Karpas-422 (cell line): ENCODE measurements around the gene CTTNBP2NL. TPM values are rescaled to one million over a fixed set of nuclear protein-coding genes. Genes with fewer than 3 reads are reported as not detected.
"Not testable (repeated sequence)": the region's sequence is repeated elsewhere in the genome, so short reads cannot be mapped to it uniquely, and the experiment has no call there.

Source experiments
- DNase-seq: peaks from one replicate; pipeline ENCODE4 v3.0.0-alpha.2; 2015
- H2AFZ ChIP-seq: fragments of 200-600 bp; sonication (generic); 2 replicates; pipeline ENCODE4 v1.6.1; 2014; ENCODE audit warnings: antibody characterized with exemption, low read length, mixed read lengths
- H3K27ac ChIP-seq: fragments of 200-600 bp; sonication (generic); 2 replicates; pipeline ENCODE4 v1.5.1; 2014; ENCODE audit warnings: mild to moderate bottlenecking, low read length, moderate library complexity
- H3K27me3 ChIP-seq: fragments of 200-600 bp; sonication (generic); 2 replicates; pipeline ENCODE4 v1.6.1; 2014; ENCODE audit warnings: low read length, mixed read lengths
- H3K36me3 ChIP-seq: fragments of 200-600 bp; sonication (generic); 2 replicates; pipeline ENCODE4 v1.6.1; 2014; ENCODE audit warnings: low read length, mixed read lengths; ENCODE audit not compliant: insufficient read depth
- H3K4me1 ChIP-seq: fragments of 200-600 bp; sonication (generic); 2 replicates; pipeline ENCODE4 v1.6.1; 2014; ENCODE audit warnings: mild to moderate bottlenecking, low read length, mixed read lengths
- H3K4me2 ChIP-seq: fragments of 200-600 bp; sonication (generic); 2 replicates; pipeline ENCODE4 v1.6.1; 2014; ENCODE audit warnings: low read length, low read depth, mild to moderate bottlenecking; ENCODE audit not compliant: poor library complexity, severe bottlenecking
- H3K4me3 ChIP-seq: fragments of 200-600 bp; sonication (generic); 2 replicates; pipeline ENCODE4 v1.5.1; 2014; ENCODE audit warnings: mild to moderate bottlenecking, antibody characterized with exemption, low read length, mixed read lengths
- H3K79me2 ChIP-seq: fragments of 200-600 bp; sonication (generic); 2 replicates; pipeline ENCODE4 v1.6.1; 2014; ENCODE audit warnings: mild to moderate bottlenecking, low read length, mixed read lengths
- H3K9ac ChIP-seq: fragments of 200-600 bp; sonication (generic); 2 replicates; pipeline ENCODE4 v1.6.0; 2014; ENCODE audit warnings: low read length
- H3K9me2 ChIP-seq: fragments of 200-600 bp; sonication (generic), shearing (Covaris generic); replicated peaks from 2 replicates; pipeline ENCODE4 v1.6.0; 2014; ENCODE audit warnings: mild to moderate bottlenecking, low read length, moderate library complexity; ENCODE audit not compliant: insufficient read depth
- H3K9me3 ChIP-seq: fragments of 300-700, 200-600 bp; sonication (generic); 2 replicates; pipeline ENCODE4 v1.6.1; 2014; ENCODE audit warnings: low read length, mixed read lengths
- H4K20me1 ChIP-seq: fragments of 200-600 bp; sonication (generic); 2 replicates; pipeline ENCODE4 v1.6.1; 2014; ENCODE audit warnings: mild to moderate bottlenecking, antibody characterized with exemption, low read length, low read depth; ENCODE audit not compliant: insufficient read depth
- total RNA-seq: library from RNA; depleted of rRNA; stranded (reverse); fragments of >200 nt; shearing (Covaris generic); gene quantifications from 2 replicates; pipeline ENCODE4 v1.2.3, GENCODE V29; 2014; ENCODE audit warnings: low replicate concordance

The CTTNBP2NL gene
- total RNA-seq, 1 experiment from 2014 or later = not detected

- Histone ChIP-seq H2AFZ (no peak overlapping the region), H3K9me3 (no peaks in the 10 kb centered on the region), H4K20me1 (peaks cover 32% of the 10 kb centered on the region; the same call in 1 of the 2 replicates), H3K4me3 (no peak overlapping the region), H3K27ac (no peak overlapping the region), H3K9ac (no peak overlapping the region), H3K9me2 (no peaks in the 10 kb centered on the region), H3K79me2 (no peaks in the 10 kb centered on the region), H3K36me3 (no peaks in the 10 kb centered on the region), H3K27me3 (no peaks in the 10 kb centered on the region), H3K4me1 (peaks cover 45% of the 10 kb centered on the region), H3K4me2 (no peak overlapping the region)
- DNase-seq = no peak
These were observed 69.1 kb downstream of the CTTNBP2NL start for GRCh38 chr1:112465122-112465521.

GRCh38 chr1:112466078-112466660, 70.2 kb downstream of the CTTNBP2NL start:
- Histone ChIP-seq H3K36me3 (no peaks in the 10 kb centered on the region), H3K27me3 (no peaks in the 10 kb centered on the region), H3K9ac (0 out of 2 replicates have a peak overlapping the region, but pooled peaks have one; percentile 11), H3K4me1 (peaks cover 44% of the 10 kb centered on the region), H3K79me2 (no peaks in the 10 kb centered on the region), H3K27ac (no peak overlapping the region), H3K4me3 (peak overlapping the region; percentile 37), H3K9me2 (no peaks in the 10 kb centered on the region), H3K9me3 (no peaks in the 10 kb centered on the region), H2AFZ (no peak overlapping the region; the same call in 1 of the 2 replicates), H4K20me1 (peaks cover 31% of the 10 kb centered on the region; the same call in 1 of the 2 replicates), H3K4me2 (peak overlapping the region; percentile 66)
- peak; percentile 94 for DNase-seq

- not testable (repeated sequence) for H3K4me2 ChIP-seq, H2AFZ ChIP-seq, H3K79me2 ChIP-seq, H3K9ac ChIP-seq, H3K9me3 ChIP-seq, DNase-seq, H3K27me3 ChIP-seq, H3K27ac ChIP-seq, H3K4me3 ChIP-seq, H3K36me3 ChIP-seq, H3K9me2 ChIP-seq
- Histone ChIP-seq H4K20me1 (peaks cover 11% of the 10 kb centered on the region; the same call in 1 of the 2 replicates), H3K4me1 (peaks cover 20% of the 10 kb centered on the region)
These were observed 74.3 kb downstream of the CTTNBP2NL start for GRCh38 chr1:112470324-112470723.

- H3K9ac ChIP-seq = no peak overlapping the region
- peaks cover 13% of the 10 kb centered on the region for H3K4me1 ChIP-seq
- H2AFZ ChIP-seq = no peak overlapping the region
- no peaks in the 10 kb centered on the region for H3K79me2 ChIP-seq
- peaks cover 8% of the 10 kb centered on the region; the same call in 1 of the 2 replicates for H4K20me1 ChIP-seq
- DNase-seq = no peak
- no peaks in the 10 kb centered on the region for H3K36me3 ChIP-seq
- no peak overlapping the region for H3K4me3 ChIP-seq
- H3K9me3 ChIP-seq = no peaks in the 10 kb centered on the region; the same call in 1 of the 2 replicates
- H3K9me2 ChIP-seq = no peaks in the 10 kb centered on the region
- no peak overlapping the region for H3K27ac ChIP-seq
- H3K27me3 ChIP-seq = no peaks in the 10 kb centered on the region; the same call in 1 of the 2 replicates
- no peak overlapping the region for H3K4me2 ChIP-seq
These were observed 75.0 kb downstream of the CTTNBP2NL start for GRCh38 chr1:112470966-112471365.

GRCh38 chr1:112472142-112472541, 76.1 kb downstream of the CTTNBP2NL start:
- no peak overlapping the region for H3K4me2 ChIP-seq
- no peak overlapping the region for H3K27ac ChIP-seq
- H3K9me2 ChIP-seq = no peaks in the 10 kb centered on the region
- H4K20me1 ChIP-seq = 0 out of 2 replicates have a peak, but pooled peaks cover 2% of the 10 kb centered on the region
- peaks cover 3% of the 10 kb centered on the region; the same call in 1 of the 2 replicates for H3K4me1 ChIP-seq
- DNase-seq = no peak
- H2AFZ ChIP-seq = no peak overlapping the region
- peaks cover 5% of the 10 kb centered on the region for H3K9me3 ChIP-seq
- H3K4me3 ChIP-seq = no peak overlapping the region
- H3K36me3 ChIP-seq = no peaks in the 10 kb centered on the region
- H3K9ac ChIP-seq = no peak overlapping the region
- H3K79me2 ChIP-seq = no peaks in the 10 kb centered on the region
- H3K27me3 ChIP-seq = no peaks in the 10 kb centered on the region; the same call in 1 of the 2 replicates

GRCh38 chr1:112477550-112477949, 81.5 kb downstream of the CTTNBP2NL start:
- no peak overlapping the region for H3K4me3 ChIP-seq
- no peak overlapping the region for H3K9ac ChIP-seq
- H3K4me1 ChIP-seq = no peaks in the 10 kb centered on the region
- H3K79me2 ChIP-seq = no peaks in the 10 kb centered on the region
- H3K36me3 ChIP-seq = no peaks in the 10 kb centered on the region
- no peaks in the 10 kb centered on the region for H3K9me2 ChIP-seq
- H4K20me1 ChIP-seq = no peaks in the 10 kb centered on the region
- no peak for DNase-seq
- no peak overlapping the region for H3K27ac ChIP-seq
- no peaks in the 10 kb centered on the region; the same call in 1 of the 2 replicates for H3K27me3 ChIP-seq
- H2AFZ ChIP-seq = no peak overlapping the region
- H3K4me2 ChIP-seq = no peak overlapping the region
- peaks cover 24% of the 10 kb centered on the region for H3K9me3 ChIP-seq

- Histone ChIP-seq H3K27ac (no peak overlapping the region), H2AFZ (no peak overlapping the region), H3K4me2 (no peak overlapping the region), H3K79me2 (no peaks in the 10 kb centered on the region), H3K9me3 (peaks cover 24% of the 10 kb centered on the region), H4K20me1 (no peaks in the 10 kb centered on the region), H3K4me1 (no peaks in the 10 kb centered on the region), H3K27me3 (no peaks in the 10 kb centered on the region; the same call in 1 of the 2 replicates), H3K4me3 (no peak overlapping the region), H3K36me3 (no peaks in the 10 kb centered on the region), H3K9ac (no peak overlapping the region), H3K9me2 (no peaks in the 10 kb centered on the region)
- no peak for DNase-seq
These were observed 82.3 kb downstream of the CTTNBP2NL start for GRCh38 chr1:112478314-112478713.

- not testable (repeated sequence) for H3K9me2 ChIP-seq, H3K4me3 ChIP-seq, H3K9ac ChIP-seq, H3K27me3 ChIP-seq, H3K4me2 ChIP-seq, H3K27ac ChIP-seq, H3K4me1 ChIP-seq, DNase-seq, H3K9me3 ChIP-seq, H3K79me2 ChIP-seq, H3K36me3 ChIP-seq, H4K20me1 ChIP-seq, H2AFZ ChIP-seq
These were observed 90.0 kb downstream of the CTTNBP2NL start for GRCh38 chr1:112486063-112486462.
